Choroid plexus epithelial cell (primary cell): ENCODE data around the gene RNF130.
"Not testable (repeated sequence)": the region's sequence is repeated elsewhere in the genome, so short reads cannot be mapped to it uniquely, and the experiment has no call there.

Source experiments
- DNase-seq: peaks from one replicate; pipeline ENCODE4 v3.0.0-alpha.2; 2010; ENCODE audit warnings: low read depth
- H3K4me3 ChIP-seq: 2 replicates; pipeline ENCODE4 v1.5.1; 2011; ENCODE audit warnings: low read depth, mild to moderate bottlenecking, control low read depth, low read length, moderate library complexity
- TF ChIP-seq, protein P1 (sequence below): conservative IDR thresholded peaks from 2 replicates; pipeline ENCODE4 v1.5.1; 2011; ENCODE audit warnings: low read depth, mild to moderate bottlenecking, control low read depth, inconsistent platforms, low read length, moderate library complexity

The RNF130 gene

GRCh38 chr5:179990525-179990924 is 81.0 kb downstream of the RNF130 start:
- not testable (repeated sequence) for DNase-seq, H3K4me3 ChIP-seq
- TF ChIP-seq, protein P1, sequence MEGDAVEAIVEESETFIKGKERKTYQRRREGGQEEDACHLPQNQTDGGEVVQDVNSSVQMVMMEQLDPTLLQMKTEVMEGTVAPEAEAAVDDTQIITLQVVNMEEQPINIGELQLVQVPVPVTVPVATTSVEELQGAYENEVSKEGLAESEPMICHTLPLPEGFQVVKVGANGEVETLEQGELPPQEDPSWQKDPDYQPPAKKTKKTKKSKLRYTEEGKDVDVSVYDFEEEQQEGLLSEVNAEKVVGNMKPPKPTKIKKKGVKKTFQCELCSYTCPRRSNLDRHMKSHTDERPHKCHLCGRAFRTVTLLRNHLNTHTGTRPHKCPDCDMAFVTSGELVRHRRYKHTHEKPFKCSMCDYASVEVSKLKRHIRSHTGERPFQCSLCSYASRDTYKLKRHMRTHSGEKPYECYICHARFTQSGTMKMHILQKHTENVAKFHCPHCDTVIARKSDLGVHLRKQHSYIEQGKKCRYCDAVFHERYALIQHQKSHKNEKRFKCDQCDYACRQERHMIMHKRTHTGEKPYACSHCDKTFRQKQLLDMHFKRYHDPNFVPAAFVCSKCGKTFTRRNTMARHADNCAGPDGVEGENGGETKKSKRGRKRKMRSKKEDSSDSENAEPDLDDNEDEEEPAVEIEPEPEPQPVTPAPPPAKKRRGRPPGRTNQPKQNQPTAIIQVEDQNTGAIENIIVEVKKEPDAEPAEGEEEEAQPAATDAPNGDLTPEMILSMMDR, result peak; percentile 12

DNA sequence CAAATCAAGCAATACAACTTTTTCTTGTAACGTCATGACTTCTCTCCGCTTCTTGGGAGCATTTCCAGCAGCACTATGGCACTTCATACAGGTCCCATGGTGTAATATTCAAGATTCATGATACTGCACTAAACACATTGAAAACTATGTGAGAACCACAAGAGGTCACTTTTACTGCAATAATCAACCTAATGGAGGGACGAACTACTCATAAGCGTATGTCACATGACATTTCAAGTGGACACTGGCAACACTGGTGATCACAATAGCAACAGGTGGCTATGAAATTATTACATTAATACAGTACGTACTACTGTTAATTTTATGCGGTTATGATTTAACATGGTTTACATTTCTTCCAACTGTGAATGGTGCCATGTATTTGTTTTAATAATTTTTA is 85.2 kb downstream of the RNF130 start:
- no peak overlapping the region for H3K4me3 ChIP-seq
- peak; percentile 74 for DNase-seq
- TF ChIP-seq, protein P1, result peak; percentile 26

DNA sequence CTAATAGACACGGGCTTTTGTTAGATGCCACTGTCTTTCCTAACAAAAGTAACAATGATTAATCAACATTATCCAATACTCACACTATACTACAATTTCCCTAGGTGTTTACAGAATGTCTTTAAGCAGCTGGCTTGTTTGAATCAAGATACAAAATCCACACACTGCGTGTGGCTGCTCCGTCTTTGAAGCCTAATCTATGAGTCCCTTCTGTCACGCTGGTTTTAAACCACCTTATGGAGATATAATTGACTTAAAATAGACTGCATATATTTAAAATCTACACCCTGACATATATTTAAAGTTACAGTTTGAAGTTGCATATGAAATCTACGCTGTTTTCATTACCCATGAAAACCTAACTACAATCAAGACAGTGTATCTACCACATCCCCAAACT is 89.9 kb downstream of the RNF130 start:
- TF ChIP-seq, protein P1, result no peak
- DNase-seq, result no peak

GRCh38 chr5:179980767-179981166 is 90.8 kb downstream of the RNF130 start:
- no peak for DNase-seq
- TF ChIP-seq, protein P1, result no peak

More for the DNA sequence above, 89.9 kb downstream of the RNF130 start:
- no peak overlapping the region for H3K4me3 ChIP-seq

DNA sequence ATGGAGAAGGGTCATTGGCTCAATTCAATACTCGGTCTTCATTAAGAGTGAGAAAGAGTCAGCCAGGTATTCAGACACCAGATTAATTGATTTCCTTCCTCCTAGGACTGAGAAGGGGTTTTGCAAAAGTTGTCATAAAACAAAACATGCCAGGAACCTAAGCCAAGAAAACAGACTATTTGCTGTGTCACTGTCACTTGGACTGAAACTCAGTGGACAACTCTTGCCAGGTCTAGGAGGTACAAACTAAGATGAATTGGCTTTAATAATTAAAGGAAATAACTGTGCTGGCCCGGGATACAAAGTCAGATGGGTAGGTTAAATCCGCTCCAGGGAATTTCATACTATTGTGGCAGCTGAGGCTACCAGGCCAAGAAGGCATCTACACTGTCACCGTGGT is 92.8 kb downstream of the RNF130 start:
- no peak overlapping the region for H3K4me3 ChIP-seq
- TF ChIP-seq, protein P1, result no peak
- no peak for DNase-seq

More at GRCh38 chr5:179980767-179981166, 90.8 kb downstream of the RNF130 start:
- H3K4me3 ChIP-seq, result no peak overlapping the region

GRCh38 chr5:179975713-179976134 is 95.8 kb downstream of the RNF130 start:
- no peak overlapping the region for H3K4me3 ChIP-seq
- TF ChIP-seq, protein P1, result no peak
- no peak for DNase-seq

- H3K4me3 ChIP-seq, result no peak overlapping the region
- TF ChIP-seq, protein P1, result peak; percentile 57
- peak; percentile 37 for DNase-seq
Observed at GRCh38 chr5:179974946-179975712, 96.4 kb downstream of the RNF130 start.
